NCI-H1930 (cell line): ENCODE data around the gene SULT2B1.
"Not testable (repeated sequence)": the region's sequence is repeated elsewhere in the genome, so short reads cannot be mapped to it uniquely, and the experiment has no call there.

Experiments
- DNase-seq, 2 experiments: peaks; one replicate each; lab custom pipeline; 2025; lab: John Stamatoyannopoulos, UW

SULT2B1 gene

GRCh38 chr19:48618916-48619691, 67.1 kb downstream of the SULT2B1 start, which contains the start of the genes RPL18 and SPHK2:
TSS of gene RPL18 (minus strand) at chr19:48619178. CDS start at chr19:48619143, 35 bp downstream.
TSS of gene SPHK2 (plus strand) at chr19:48619506. CDS start at chr19:48620515, 1,009 bp downstream.
- peak; percentile 99 to 100 for DNase-seq

DNA sequence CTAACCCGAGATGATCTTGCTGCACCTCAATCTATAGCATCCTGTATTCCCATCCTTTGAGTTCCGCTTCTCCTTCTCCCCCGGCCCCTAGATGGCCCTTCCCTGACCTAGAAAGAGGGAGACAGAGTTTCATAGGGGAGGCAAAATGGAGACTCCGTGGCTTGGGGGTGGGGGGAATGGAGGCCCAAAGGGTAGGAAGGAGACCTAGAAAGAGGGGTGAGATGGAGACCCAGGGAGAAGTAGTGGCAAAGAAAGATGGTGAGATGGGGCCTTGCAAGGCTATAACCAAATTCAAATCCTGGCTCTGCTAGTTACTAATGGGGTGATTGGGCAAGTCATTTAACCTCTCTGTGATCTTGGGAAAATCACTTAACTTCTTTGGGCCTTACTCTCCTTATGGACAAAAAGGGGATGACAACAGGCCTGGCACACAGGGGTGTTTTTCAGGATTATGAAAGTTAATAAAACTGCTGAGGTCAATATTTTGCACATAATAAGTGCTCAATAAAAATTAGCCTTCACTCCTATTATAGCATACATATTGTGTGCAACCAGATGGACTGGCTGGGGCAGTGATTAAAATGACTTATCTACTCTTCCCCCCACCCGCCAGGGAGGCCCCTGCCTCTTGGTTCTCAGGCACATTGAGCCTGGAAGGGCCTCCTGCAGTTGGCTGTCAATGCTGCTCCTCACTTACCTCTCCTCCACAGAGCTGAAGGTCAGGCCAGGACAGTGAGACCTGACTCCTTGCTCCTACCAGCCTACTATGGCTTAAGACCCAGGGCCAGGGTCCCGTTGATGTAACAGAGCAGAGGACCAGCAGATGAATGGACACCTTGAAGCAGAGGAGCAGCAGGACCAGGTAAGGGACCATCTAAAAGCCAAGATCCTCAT, 68.0 kb downstream of the SULT2B1 start:
- DNase-seq = no peak

GRCh38 chr19:48623556-48624066, 71.6 kb downstream of the SULT2B1 start:
- DNase-seq = no peak

DNA sequence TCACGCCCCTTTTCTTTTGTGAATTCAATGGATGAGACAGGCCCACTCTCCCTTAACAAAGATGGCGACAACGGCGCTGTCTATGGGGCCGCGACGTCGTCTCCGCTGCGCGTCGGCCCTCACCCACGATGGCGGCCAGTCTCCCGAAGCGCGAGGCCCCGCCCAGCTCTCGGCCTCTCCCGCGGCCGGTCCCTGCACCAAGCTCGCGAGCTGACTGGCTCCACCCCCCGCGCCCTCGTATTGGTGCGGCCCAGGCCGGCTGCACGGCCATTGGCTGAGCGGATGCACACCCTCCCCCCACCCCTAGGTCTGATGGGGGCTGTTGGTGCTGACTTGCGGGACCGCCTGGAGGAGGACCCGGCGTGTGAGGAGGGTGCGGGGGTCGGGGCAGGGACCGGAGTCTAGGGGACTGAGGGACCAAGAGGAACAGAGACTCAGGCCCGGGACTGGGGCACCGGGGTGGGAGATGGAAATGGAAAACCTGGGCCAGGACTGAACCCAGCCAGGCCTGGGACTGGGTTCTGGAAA, 72.2 kb downstream of the SULT2B1 start:
- peak; percentile 98 to 99 for DNase-seq

- DNase-seq = no peak
Observed at GRCh38 chr19:48624791-48625723, 73.1 kb downstream of the SULT2B1 start.

DNA sequence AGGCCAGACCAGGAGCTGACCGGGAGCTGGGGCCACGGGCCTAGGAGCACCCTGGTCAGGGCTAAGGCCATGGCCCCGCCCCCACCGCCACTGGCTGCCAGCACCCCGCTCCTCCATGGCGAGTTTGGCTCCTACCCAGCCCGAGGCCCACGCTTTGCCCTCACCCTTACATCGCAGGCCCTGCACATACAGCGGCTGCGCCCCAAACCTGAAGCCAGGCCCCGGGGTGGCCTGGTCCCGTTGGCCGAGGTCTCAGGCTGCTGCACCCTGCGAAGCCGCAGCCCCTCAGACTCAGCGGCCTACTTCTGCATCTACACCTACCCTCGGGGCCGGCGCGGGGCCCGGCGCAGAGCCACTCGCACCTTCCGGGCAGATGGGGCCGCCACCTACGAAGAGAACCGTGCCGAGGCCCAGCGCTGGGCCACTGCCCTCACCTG, 73.9 kb downstream of the SULT2B1 start:
- DNase-seq = no peak

DNA sequence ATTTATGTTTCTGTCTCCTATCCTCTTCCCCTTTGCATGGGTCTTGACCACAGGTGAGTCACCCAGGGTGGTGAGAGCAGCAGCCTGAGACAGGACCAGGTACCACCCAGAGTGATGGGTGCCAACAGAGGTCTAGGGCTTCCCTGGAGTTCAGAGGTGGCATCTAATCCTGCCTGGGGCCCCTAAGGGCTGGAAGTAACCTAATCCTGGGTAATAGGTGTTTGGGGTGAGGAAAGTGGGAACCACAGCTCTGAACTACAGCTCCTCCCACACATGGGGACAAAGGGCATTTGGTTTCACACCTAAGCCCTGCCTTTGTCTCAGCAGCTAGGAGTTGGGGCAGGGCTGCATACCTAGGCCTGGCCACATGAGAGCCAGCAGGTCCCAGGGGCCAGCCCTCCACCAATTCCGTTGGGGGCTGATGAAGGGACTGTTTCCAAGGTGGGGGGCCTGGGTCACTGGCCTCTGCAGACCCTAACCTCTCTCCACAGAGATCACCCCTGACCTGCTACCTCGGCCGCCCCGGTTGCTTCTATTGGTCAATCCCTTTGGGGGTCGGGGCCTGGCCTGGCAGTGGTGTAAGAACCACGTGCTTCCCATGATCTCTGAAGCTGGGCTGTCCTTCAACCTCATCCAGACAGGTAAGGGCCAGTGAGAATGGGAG, 75.4 kb downstream of the SULT2B1 start:
- DNase-seq = no peak

- no peak for DNase-seq
Observed at GRCh38 chr19:48627865-48628314, 75.9 kb downstream of the SULT2B1 start.

GRCh38 chr19:48628486-48629296, 76.7 kb downstream of the SULT2B1 start:
- DNase-seq = no peak

- no peak for DNase-seq
Observed at GRCh38 chr19:48629297-48629598, 77.3 kb downstream of the SULT2B1 start.

- DNase-seq = no peak
Observed at GRCh38 chr19:48629599-48630295, 77.8 kb downstream of the SULT2B1 start.

DNA sequence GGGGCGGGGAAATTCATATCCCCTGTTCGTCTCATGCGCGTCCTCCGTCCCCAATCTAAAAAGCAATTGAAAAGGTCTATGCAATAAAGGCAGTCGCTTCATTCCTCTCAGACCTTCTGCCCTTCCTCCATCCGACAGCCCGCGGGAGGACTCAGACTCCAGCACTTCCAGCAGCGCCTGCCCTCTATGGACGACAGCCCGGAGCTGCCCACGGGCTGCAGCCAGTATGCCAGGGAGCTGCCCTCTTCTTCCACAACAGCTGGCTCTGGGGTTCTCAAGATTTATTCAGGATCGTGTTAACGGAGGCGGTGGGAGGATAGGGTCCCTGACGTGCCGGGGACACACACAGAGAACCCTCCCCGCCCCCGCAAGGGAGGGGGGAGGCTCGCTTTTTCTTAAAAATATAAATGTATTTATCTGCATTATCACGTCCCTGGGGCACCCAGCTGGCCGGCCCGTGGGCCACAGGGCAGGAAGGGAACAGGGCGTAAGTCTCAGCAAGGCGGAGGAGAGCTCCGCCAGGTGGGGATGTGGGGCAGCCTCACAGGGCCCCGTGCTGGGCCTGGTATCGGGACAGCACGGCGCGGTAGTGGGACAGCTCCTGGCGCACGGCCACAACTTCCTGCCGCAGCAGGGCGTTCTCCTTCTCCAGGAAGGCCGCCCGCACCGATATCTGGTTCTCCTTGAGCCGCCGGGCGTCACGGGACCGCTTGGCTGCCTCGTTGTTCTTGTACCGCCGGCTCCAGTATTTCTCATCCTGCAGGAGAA, 78.5 kb downstream of the SULT2B1 start:
- DNase-seq = no peak

- DNase-seq = no peak
Observed at GRCh38 chr19:48631225-48631624, 79.3 kb downstream of the SULT2B1 start.

DNA sequence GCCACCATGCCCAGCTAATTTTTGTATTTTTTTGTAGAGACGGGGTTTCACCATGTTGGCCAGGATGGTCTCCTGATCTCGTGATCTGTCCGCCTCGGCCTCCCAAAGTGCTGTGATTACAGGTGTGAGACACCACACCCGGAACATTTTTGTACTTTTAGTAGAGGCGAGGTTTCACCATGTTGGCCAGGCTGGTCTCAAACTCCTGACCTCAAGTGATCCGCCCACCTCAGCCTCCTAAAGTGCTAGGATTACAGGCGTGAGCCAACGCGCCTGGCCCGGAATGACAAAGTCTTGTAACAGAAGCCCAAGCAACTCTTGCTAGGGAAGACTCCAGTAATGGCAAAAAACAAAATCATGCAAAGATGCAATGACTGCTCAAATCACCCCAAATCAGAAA, 80.3 kb downstream of the SULT2B1 start:
- not testable (repeated sequence) for DNase-seq

GRCh38 chr19:48632692-48633147, 80.7 kb downstream of the SULT2B1 start:
- no peak for DNase-seq

DNA sequence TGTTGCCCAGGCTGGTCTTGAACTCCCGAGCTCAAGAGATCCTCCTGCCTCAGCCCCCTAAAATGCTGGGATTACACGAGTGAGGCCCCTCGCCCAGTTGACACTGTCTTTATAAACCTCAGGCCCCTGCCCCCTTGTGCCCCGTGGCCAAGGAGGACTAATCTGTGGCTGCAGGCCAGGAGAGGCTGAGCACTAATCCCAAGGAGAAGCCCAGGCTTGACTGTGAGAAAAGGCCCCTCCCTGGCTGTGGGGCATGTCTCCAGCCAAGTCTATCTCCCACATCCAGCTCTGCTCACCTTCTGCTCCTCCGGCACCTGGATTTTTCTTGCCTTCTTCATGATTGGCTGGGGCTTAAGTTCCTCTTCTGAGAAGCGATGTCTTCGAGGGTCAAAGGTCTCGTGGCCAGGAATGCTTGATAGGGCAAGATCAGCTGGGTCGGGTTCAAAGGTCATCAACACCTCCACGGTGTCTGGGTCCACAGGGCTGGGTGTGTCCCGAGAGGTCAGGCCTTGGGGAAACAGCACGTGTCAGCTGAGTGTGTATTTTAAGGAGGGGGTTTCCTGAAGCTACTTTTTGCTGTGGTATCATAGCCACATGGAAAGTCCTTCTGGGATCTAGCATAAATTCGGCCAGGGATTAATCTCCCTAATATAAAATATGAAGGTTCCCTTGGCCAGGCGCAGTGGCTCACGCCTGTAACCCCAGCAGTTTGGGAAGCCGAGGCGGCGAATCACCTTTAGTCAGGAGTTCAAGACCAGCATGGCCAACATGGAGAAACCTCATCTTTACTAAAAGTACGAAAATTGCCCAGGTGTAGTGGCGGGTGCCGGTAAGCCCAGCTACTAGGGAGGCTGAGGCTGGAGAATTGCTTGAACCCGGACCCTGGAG, 81.4 kb downstream of the SULT2B1 start:
- no peak for DNase-seq

DNA sequence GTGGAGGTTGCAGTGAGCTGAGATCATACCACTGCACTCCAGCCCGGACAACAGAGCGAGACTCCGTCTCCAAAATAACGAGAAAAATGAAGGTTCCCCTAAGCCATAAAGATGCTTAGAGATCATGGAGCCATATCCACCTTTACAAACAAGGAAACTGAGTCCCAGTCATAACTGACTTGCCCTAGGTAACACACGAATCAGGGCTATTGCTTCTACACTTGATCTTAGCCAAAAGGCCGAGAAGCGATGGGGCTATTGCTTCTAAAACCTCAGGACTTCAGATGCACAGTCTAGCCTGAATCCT, 82.0 kb downstream of the SULT2B1 start:
- no peak for DNase-seq
